Kidney (tissue), 14 donors: ENCODE data around the gene LYST. TPM values are rescaled to one million over a fixed set of nuclear protein-coding genes. Genes with fewer than 3 reads are reported as not detected.
A peak's percentile ranks its signal among the peaks of the same experiment; 100 is the strongest.
"Not testable (repeated sequence)": the region's sequence is repeated elsewhere in the genome, so short reads cannot be mapped to it uniquely, and the experiment has no call there.

Experiments
- DNase-seq, 5 donors: peaks; one replicate each; pipeline ENCODE4 v3.0.0-alpha.2; 2013 to 2020
- FAIRE-seq: peaks from 2 replicates; lab custom pipeline; 2012; peaks lifted over from hg19 to GRCh38; lab: Jason Lieb, UNC
- H3K27ac ChIP-seq, 2 donors: one replicate each; pipeline ENCODE4 v1.7.0; 2013; ENCODE audit warnings: low read depth in 2 of 2, low read length in 2 of 2, inconsistent platforms in 1 of 2
- H3K27me3 ChIP-seq: one replicate; pipeline ENCODE4 v1.7.1; 2013; ENCODE audit warnings: low read length, inconsistent platforms; ENCODE audit not compliant: control insufficient read depth, insufficient read depth
- H3K36me3 ChIP-seq, 3 donors: one replicate each; pipeline versions ENCODE4 v1.7.0 to v1.7.1; 2013; ENCODE audit warnings: low read length in 3 of 3, control low read depth in 1 of 3, inconsistent platforms in 1 of 3; ENCODE audit not compliant: insufficient read depth in 3 of 3, control insufficient read depth in 2 of 3
- H3K4me1 ChIP-seq, 3 donors: one replicate each; pipeline versions ENCODE4 v1.7.0 to v1.7.1; 2013; ENCODE audit warnings: low read length in 3 of 3, inconsistent platforms in 1 of 3, low read depth in 1 of 3; ENCODE audit not compliant: control insufficient read depth in 2 of 3, insufficient read depth in 2 of 3
- H3K4me3 ChIP-seq, 3 donors: one replicate each; pipeline versions ENCODE4 v1.7.0 to v1.8.1; 2013; ENCODE audit warnings: low read length in 3 of 3, control low read depth in 1 of 3, inconsistent platforms in 1 of 3
- H3K9ac ChIP-seq, 3 donors: one replicate each; pipeline versions ENCODE4 v1.7.0 to v1.7.1; 2013; ENCODE audit warnings: low read length in 3 of 3, control low read depth in 1 of 3, inconsistent platforms in 1 of 3
- H3K9me3 ChIP-seq, 3 donors: one replicate each; pipeline versions ENCODE4 v1.7.0 to v1.7.1; 2013; ENCODE audit warnings: low read length in 3 of 3, control low read depth in 1 of 3, inconsistent platforms in 1 of 3; ENCODE audit not compliant: control insufficient read depth in 2 of 3, insufficient read depth in 1 of 3
- intact Hi-C: fragments of 100-400 bp; cut with DNase I; formaldehyde crosslinking; loops from one replicate; pipeline ENCODE4 v1.11.1; 2022
- polyA plus RNA-seq: library from polyadenylated mRNA; stranded (reverse); fragments of 350-450 nt; fragmentation: Illumina TruSeq; extraction: RNeasy Lipid Tissue Mini Kit (QIAGEN cat#74804); gene quantifications from one replicate; pipeline ENCODE4 v1.2.3, GENCODE V29; 2014; ENCODE audit warnings: low read depth, low replicate concordance; ENCODE audit not compliant: insufficient read depth
- total RNA-seq: library from RNA; stranded (reverse); fragmentation: NEBNext Ultra II Directional; extraction: Animal tissue kit (Norgen Biotek cat#: 25700); gene quantifications from one replicate; pipeline ENCODE4 v1.2.1, GENCODE V29; 2021
- TF ChIP-seq, protein P1 (sequence below): IDR thresholded peaks from 3 replicates; pipeline ENCODE4 v1.5.1; 2012; ENCODE audit warnings: mild to moderate bottlenecking, moderate library complexity, borderline replicate concordance; ENCODE audit not compliant: insufficient read depth; ENCODE audit errors: extremely low read depth
- donor health status: control.
- donor health status: control.
- donor health status: control.
- donor health status: control.
- donor health status: control.
- donor health status: DM: yes; HTN: yes; CAD: no.
- donor health status: Normal renal cell carcinoma (clear cell type).

The LYST gene
- total and polyA plus RNA-seq, 2 donors from 2014 or later, result 4.6 to 30.3 TPM

DNA sequence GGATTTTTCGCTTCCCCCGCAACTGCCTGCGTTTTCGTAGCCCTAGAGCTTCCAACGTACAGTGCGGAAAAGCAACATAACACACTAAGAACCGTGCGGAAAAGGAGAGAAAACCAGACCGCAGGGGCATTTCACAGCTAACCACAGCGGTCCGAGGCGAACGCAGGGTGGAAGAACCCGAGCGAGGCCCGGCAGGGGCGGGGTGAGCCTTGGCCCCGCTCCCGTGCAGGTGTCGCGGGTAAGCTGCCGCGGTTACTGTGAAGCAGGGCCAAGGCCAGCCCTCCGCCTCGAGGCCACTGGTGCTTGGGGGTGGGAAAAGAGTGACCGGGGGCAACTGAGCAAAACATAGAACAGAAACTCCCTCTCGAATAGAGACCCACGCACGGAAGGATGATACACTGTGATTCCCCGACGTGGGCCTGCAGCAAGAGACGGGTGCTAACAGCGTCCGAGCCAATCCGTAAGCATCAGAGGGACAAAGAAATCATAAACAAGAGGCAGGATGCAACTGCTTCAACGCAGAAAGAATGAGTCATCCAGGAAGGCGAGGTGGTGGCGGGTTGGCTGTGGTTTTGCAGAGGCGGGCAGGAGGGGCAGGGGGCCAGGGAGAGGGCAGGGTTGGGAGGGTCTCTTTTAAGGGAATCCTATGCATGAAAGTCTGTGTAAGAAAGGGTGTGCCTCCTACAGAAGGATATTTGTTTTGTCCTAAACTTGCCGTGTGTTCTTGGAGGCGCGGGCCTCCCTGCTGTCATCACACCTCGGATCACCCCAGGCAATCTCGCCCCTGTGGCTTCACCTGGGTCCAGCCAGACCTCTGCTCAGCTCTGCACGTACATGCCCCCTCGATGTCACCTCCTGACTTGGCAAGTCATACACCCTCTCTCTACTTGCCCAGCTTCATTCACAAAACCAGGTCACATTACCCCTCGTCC, 224.4 kb downstream of the LYST start:
- H3K27ac ChIP-seq, result no peak overlapping the region
- no peaks in the 10 kb centered on the region for H3K9me3 ChIP-seq
- no peaks in the 10 kb centered on the region for H3K4me1 ChIP-seq
- no peak overlapping the region for H3K9ac ChIP-seq
- H3K27me3 ChIP-seq, result no peaks in the 10 kb centered on the region
- TF ChIP-seq, protein P1, sequence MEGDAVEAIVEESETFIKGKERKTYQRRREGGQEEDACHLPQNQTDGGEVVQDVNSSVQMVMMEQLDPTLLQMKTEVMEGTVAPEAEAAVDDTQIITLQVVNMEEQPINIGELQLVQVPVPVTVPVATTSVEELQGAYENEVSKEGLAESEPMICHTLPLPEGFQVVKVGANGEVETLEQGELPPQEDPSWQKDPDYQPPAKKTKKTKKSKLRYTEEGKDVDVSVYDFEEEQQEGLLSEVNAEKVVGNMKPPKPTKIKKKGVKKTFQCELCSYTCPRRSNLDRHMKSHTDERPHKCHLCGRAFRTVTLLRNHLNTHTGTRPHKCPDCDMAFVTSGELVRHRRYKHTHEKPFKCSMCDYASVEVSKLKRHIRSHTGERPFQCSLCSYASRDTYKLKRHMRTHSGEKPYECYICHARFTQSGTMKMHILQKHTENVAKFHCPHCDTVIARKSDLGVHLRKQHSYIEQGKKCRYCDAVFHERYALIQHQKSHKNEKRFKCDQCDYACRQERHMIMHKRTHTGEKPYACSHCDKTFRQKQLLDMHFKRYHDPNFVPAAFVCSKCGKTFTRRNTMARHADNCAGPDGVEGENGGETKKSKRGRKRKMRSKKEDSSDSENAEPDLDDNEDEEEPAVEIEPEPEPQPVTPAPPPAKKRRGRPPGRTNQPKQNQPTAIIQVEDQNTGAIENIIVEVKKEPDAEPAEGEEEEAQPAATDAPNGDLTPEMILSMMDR, result no peak
- DNase-seq (peak in 1 of 5 donors; percentile 72), FAIRE-seq (no peak)
- intact Hi-C loops, result no loop called here
- H3K36me3 ChIP-seq, result no peaks in the 10 kb centered on the region
- H3K4me3 ChIP-seq, result no peak overlapping the region

- Histone ChIP-seq H3K4me3 (no peak overlapping the region), H3K9ac (no peak overlapping the region), H3K27me3 (no peaks in the 10 kb centered on the region), H3K9me3 (no peaks in the 10 kb centered on the region), H3K36me3 (no peaks in the 10 kb centered on the region), H3K4me1 (no peaks in the 10 kb centered on the region), H3K27ac (no peak overlapping the region)
- TF ChIP-seq, protein P1, result no peak
- peak in 1 of 5 donors; percentile 26 for DNase-seq
- FAIRE-seq, result no peak
- intact Hi-C loops, result no loop called here
These were observed 226.1 kb downstream of the LYST start for GRCh38 chr1:235640580-235640979.

GRCh38 chr1:235639226-235640205, 227.2 kb downstream of the LYST start:
- no peaks in the 10 kb centered on the region for H3K9me3 ChIP-seq
- no peak overlapping the region for H3K9ac ChIP-seq
- no peaks in the 10 kb centered on the region for H3K27me3 ChIP-seq
- H3K4me3 ChIP-seq, result no peak overlapping the region
- no peaks in the 10 kb centered on the region for H3K36me3 ChIP-seq
- no peak for FAIRE-seq
- intact Hi-C loops, result no loop called here
- H3K27ac ChIP-seq, result no peak overlapping the region
- TF ChIP-seq, protein P1, result no peak
- peak in 1 of 5 donors; percentile 11 for DNase-seq
- no peaks in the 10 kb centered on the region for H3K4me1 ChIP-seq

DNA sequence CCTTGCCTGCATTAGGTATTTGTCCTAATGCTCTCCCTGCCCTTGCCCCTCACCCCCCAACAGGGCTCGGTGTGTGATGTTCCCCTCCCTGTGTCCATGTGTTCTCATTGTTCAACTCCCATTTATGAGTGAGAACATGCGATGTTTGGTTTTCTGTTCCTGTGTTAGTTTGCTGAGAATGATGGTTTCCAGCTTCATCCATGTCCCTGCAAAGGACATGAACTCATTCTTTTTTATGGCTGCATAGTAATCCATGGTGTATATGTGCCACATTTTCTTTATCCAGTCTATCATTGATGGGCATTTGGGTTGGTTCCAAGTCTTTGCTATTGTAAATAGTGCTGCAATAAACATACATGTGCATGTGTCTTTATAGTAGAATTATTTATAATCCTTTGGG, 228.1 kb downstream of the LYST start:
- FAIRE-seq, H3K4me1 ChIP-seq, DNase-seq: not testable (repeated sequence)

More for the DNA sequence above, 228.1 kb downstream of the LYST start:
- H3K36me3 ChIP-seq, H3K9ac ChIP-seq, H3K9me3 ChIP-seq, intact Hi-C loops, H3K4me3 ChIP-seq, H3K27ac ChIP-seq, H3K27me3 ChIP-seq: not testable (repeated sequence)
